ENCODE results near the gene TRIM61. TPM values are rescaled to one million over a fixed set of nuclear protein-coding genes. Genes with fewer than 3 reads are reported as not detected.

The TRIM61 gene
- total and polyA plus RNA-seq, 9 of the 15 experiments (the other 6 are each of a cell fraction or from before 2014, with no cell fraction given): 0.07 to 0.92 (median 0.42) TPM

DNA sequence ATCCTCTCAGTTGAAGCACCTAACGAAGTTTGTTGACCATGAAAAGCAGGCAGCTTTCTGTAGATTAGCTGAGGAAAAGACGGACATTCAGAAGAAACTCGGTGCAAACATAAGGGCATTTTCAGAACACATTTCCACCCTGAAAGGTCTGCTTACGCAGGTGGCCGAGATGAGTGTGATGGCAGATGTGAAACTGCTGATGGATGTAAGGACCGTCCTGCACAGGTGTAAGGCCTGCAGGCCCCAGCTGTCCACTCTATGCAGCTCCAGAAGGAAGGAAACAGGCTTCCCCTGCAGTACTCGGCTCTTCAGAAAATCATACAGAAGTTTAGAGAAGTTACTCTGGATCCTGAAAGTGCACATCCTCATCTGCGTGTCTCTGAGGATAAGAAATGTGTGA lies 33.5 kb upstream of the TRIM61 start:
- no TSS peak for BruUV-seq (replicated peaks)
- FAIRE-seq (no peak), DNase-seq (ENCODE audit: extremely low read depth in 1 of 4, low spot score in 3 of 4) (no peak), ATAC-seq (no peak)
- no peak for TF ChIP-seq ZNF282 (CRISPR knock-in tag; IDR thresholded peaks at IDR 0.05)
- no peak for TF ChIP-seq NCOA4 (IDR thresholded peaks at IDR 0.05; ENCODE audit: partially characterized antibody)
- no peak for TF ChIP-seq ZBTB7A (IDR thresholded peaks at IDR 0.05; ENCODE audit: borderline replicate concordance, control insufficient read depth, low read depth, low read length)
- TF ChIP-seq MYBL2 (IDR thresholded peaks at IDR 0.05; ENCODE audit: low read depth): no peak
- no peak for TF ChIP-seq MYBL2 (CRISPR knock-in tag; IDR thresholded peaks at IDR 0.05; ENCODE audit: borderline replicate concordance)
- no peak for TF ChIP-seq ASH1L (IDR thresholded peaks at IDR 0.05; ENCODE audit: borderline replicate concordance, low read depth, partially characterized antibody)
- no peak for TF ChIP-seq SIRT6 (IDR thresholded peaks at IDR 0.05; ENCODE audit: low read depth, low read length)
- in situ Hi-C loops (cut with MboI): no loop called here
- Histone ChIP-seq H3K36me3 (ENCODE audit: control insufficient read depth, insufficient read depth, low read length) (no peaks in the 10 kb centered on the region), H3K4me1 (replicated peaks in 1 of 2; ENCODE audit: control insufficient read depth in 2 of 2, insufficient read depth in 2 of 2, low read length in 2 of 2) (no peaks in the 10 kb centered on the region), H4K20me1 (replicated peaks; ENCODE audit: control insufficient read depth, insufficient read depth, low read length) (no peaks in the 10 kb centered on the region), H3K9me1 (ENCODE audit: control insufficient read depth, insufficient read depth, low read length) (no peaks in the 10 kb centered on the region), H3K79me2 (ENCODE audit: control insufficient read depth, insufficient read depth, low read length) (no peaks in the 10 kb centered on the region), H3K9ac (ENCODE audit: insufficient read depth in 1 of 2, low read depth in 2 of 2, low read length in 2 of 2) (no peak overlapping the region), H3K9me3 (replicated peaks; ENCODE audit: control insufficient read depth, insufficient read depth, low read depth, low read length) (no peaks in the 10 kb centered on the region), H3K27me3 (ENCODE audit: control insufficient read depth in 2 of 2, insufficient read depth in 2 of 2, low read length in 2 of 2) (peaks cover 15 to 47% of the 10 kb centered on the region in 2 experiments), H3K27ac (ENCODE audit: extremely low read depth, low read depth, low read length) (no peak overlapping the region), H3K4me2 (ENCODE audit: insufficient read depth, low read length) (no peak overlapping the region), H2AFZ (ENCODE audit: low read depth, low read length) (no peak overlapping the region), H3K4me3 (no peak overlapping the region)
- CTCF ChIA-PET (ENCODE audit: low intra/inter-chr PET ratio): no interaction called here
- WGBS (ENCODE audit: insufficient coverage, low coverage, missing lambda C conversion rate): 1% methylated on average over 7 of the region's 8 CpGs
- POLR2A ChIA-PET: no interaction called here
- intact Hi-C loops (cut with micrococcal nuclease): no loop called here

DNA sequence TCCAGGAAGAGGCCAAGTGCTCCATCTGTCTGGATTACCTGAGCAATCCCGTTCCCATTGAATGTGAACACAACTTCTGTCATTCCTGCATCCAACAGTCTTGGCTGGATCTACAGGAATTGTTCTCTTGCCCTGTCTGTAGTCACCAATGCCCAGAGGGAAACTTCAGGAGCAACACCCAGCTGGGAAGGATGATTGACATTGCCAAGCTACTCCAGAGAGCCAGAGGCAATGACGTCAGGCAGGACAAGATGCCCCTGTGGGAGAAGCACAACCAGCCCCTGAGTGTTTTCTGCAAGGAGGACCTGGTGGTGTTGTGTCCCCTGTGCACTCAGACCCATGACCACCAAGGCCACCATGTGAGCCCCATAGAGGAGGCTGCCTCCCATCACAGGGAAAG lies 33.0 kb upstream of the TRIM61 start:
- no peak overlapping the region for H3K4me2 ChIP-seq (ENCODE audit: insufficient read depth, low read length)
- H3K27ac ChIP-seq (ENCODE audit: extremely low read depth, low read depth, low read length): no peak overlapping the region
- H3K79me2 ChIP-seq (ENCODE audit: control insufficient read depth, insufficient read depth, low read length): no peaks in the 10 kb centered on the region
- FAIRE-seq: no peak
- H3K9ac ChIP-seq (ENCODE audit: insufficient read depth in 1 of 2, low read depth in 2 of 2, low read length in 2 of 2): no peak overlapping the region
- no peak overlapping the region for H3K4me3 ChIP-seq
- H3K27me3 ChIP-seq (ENCODE audit: control insufficient read depth in 2 of 2, insufficient read depth in 2 of 2, low read length in 2 of 2): peaks cover 15 to 48% of the 10 kb centered on the region in 2 experiments
- 0% methylated on average over 2 of the region's 2 CpGs for WGBS (ENCODE audit: insufficient coverage, low coverage, missing lambda C conversion rate)
- no peaks in the 10 kb centered on the region for H3K4me1 ChIP-seq (replicated peaks in 1 of 2; ENCODE audit: control insufficient read depth in 2 of 2, insufficient read depth in 2 of 2, low read length in 2 of 2)
- no peaks in the 10 kb centered on the region for H3K9me1 ChIP-seq (ENCODE audit: control insufficient read depth, insufficient read depth, low read length)
- in situ Hi-C loops (cut with MboI) (no loop called here), intact Hi-C loops (cut with micrococcal nuclease) (no loop called here)
- no peaks in the 10 kb centered on the region for H4K20me1 ChIP-seq (replicated peaks; ENCODE audit: control insufficient read depth, insufficient read depth, low read length)
- H3K9me3 ChIP-seq (replicated peaks; ENCODE audit: control insufficient read depth, insufficient read depth, low read depth, low read length): no peaks in the 10 kb centered on the region
- no peak overlapping the region for H2AFZ ChIP-seq (ENCODE audit: low read depth, low read length)
- no peak for DNase-seq (ENCODE audit: extremely low read depth in 1 of 4, low spot score in 3 of 4)
- no peak for ATAC-seq
- no peaks in the 10 kb centered on the region for H3K36me3 ChIP-seq (ENCODE audit: control insufficient read depth, insufficient read depth, low read length)
- POLR2A ChIA-PET: no interaction called here
- CTCF ChIA-PET (ENCODE audit: low intra/inter-chr PET ratio): no interaction called here
- BruUV-seq (replicated peaks): no TSS peak
- TF ChIP-seq SMAD3 (CRISPR knock-in tag; conservative IDR thresholded peaks at IDR 0.05) (no peak), MTF1 (CRISPR knock-in tag; IDR thresholded peaks at IDR 0.05; ENCODE audit: borderline replicate concordance) (no peak), ZNF445 (CRISPR knock-in tag; IDR thresholded peaks at IDR 0.05; ENCODE audit: low read depth) (no peak), ZKSCAN3 (CRISPR knock-in tag; IDR thresholded peaks at IDR 0.05) (no peak), ARID2 (IDR thresholded peaks at IDR 0.05) (no peak), SUPT5H (IDR thresholded peaks at IDR 0.05) (no peak), TCF3 (CRISPR knock-in tag; IDR thresholded peaks at IDR 0.05) (no peak), RBBP5 (IDR thresholded peaks at IDR 0.05; ENCODE audit: borderline replicate concordance, insufficient read depth, low read length, poor library complexity, severe bottlenecking) (no peak), ETV6 (IDR thresholded peaks at IDR 0.05; ENCODE audit: borderline replicate concordance in 1 of 2, low read depth in 2 of 2, low read length in 1 of 2) (no peak), ETV6 (CRISPR knock-in tag; IDR thresholded peaks at IDR 0.05; ENCODE audit: borderline replicate concordance) (no peak), CREBBP (IDR thresholded peaks at IDR 0.05; ENCODE audit: low read depth, low read length) (no peak), ZNF140 (CRISPR knock-in tag; IDR thresholded peaks at IDR 0.05) (no peak), CREM (IDR thresholded peaks at IDR 0.05; ENCODE audit: low read depth) (no peak)

Measured in K562 (cell line).